Measurements from ENCODE around the gene FXYD1. TPM values are rescaled to one million over a fixed set of nuclear protein-coding genes. Genes with fewer than 3 reads are reported as not detected.

The FXYD1 gene
- total and polyA plus RNA-seq, 7 donors = 210 to 860 (median 542) TPM

GRCh38 chr19:35167251-35168119 lies 28.9 kb downstream of the FXYD1 start:
- H3K27ac ChIP-seq = no peak overlapping the region
- peaks cover 3 to 7% of the 10 kb centered on the region in 2 donors for H3K36me3 ChIP-seq (ENCODE audit: insufficient read depth in 1 of 2, low read depth in 1 of 2)
- no peak for TF ChIP-seq CTCF (IDR thresholded peaks at IDR 0.05)
- no peak overlapping the region for H3K4me3 ChIP-seq
- H3K4me1 ChIP-seq = no peaks in the 10 kb centered on the region
- WGBS, 3 donors = 71 to 73% (median 72%) methylated on average over 5 of the region's 5 CpGs
- no peak for ATAC-seq
- intact Hi-C loops (cut with DNase I) = no loop called here
- H3K27me3 ChIP-seq (ENCODE audit: insufficient read depth in 3 of 3, low read length in 2 of 3) = no peaks in the 10 kb centered on the region
- H3K9me3 ChIP-seq = peaks cover 16% of the 10 kb centered on the region
- no peak for DNase-seq

GRCh38 chr19:35168196-35168595 lies 29.6 kb downstream of the FXYD1 start:
- Histone ChIP-seq H3K27ac (no peak overlapping the region), H3K27me3 (ENCODE audit: insufficient read depth in 3 of 3, low read length in 2 of 3) (no peaks in the 10 kb centered on the region), H3K4me1 (no peaks in the 10 kb centered on the region), H3K4me3 (no peak overlapping the region), H3K9me3 (peaks cover 12% of the 10 kb centered on the region), H3K36me3 (ENCODE audit: insufficient read depth in 1 of 2, low read depth in 1 of 2) (peaks cover 3 to 7% of the 10 kb centered on the region in 2 donors)
- ATAC-seq = no peak
- TF ChIP-seq CTCF (IDR thresholded peaks at IDR 0.05) = no peak
- WGBS, 3 donors = 65 to 80% (median 74%) methylated on average over 2 to 3 of the region's 3 CpGs
- intact Hi-C loops (cut with DNase I) = no loop called here
- no peak for DNase-seq

GRCh38 chr19:35169221-35169995 lies 30.8 kb downstream of the FXYD1 start:
- ATAC-seq = no peak

GRCh38 chr19:35170359-35171061 lies 31.9 kb downstream of the FXYD1 start:
- Histone ChIP-seq H3K4me3 (no peak overlapping the region), H3K4me1 (no peaks in the 10 kb centered on the region), H3K27ac (no peak overlapping the region), H3K36me3 (ENCODE audit: insufficient read depth in 1 of 2, low read depth in 1 of 2) (peaks cover 3 to 7% of the 10 kb centered on the region in 2 donors), H3K9me3 (peaks cover 9% of the 10 kb centered on the region), H3K27me3 (ENCODE audit: insufficient read depth in 3 of 3, low read length in 2 of 3) (no peaks in the 10 kb centered on the region)
- ATAC-seq = no peak
- intact Hi-C loops (cut with DNase I) = no loop called here
- 65 to 70% (median 66%) methylated on average over 7 of the region's 7 CpGs for WGBS, 3 donors
- no peak for TF ChIP-seq CTCF (IDR thresholded peaks at IDR 0.05)
- DNase-seq = no peak

More at GRCh38 chr19:35169221-35169995, 30.8 kb downstream of the FXYD1 start:
- 72 to 78% (median 75%) methylated on average over 18 of the region's 18 CpGs for WGBS, 3 donors
- peaks cover 3 to 7% of the 10 kb centered on the region in 2 donors for H3K36me3 ChIP-seq (ENCODE audit: insufficient read depth in 1 of 2, low read depth in 1 of 2)
- no peak overlapping the region for H3K27ac ChIP-seq
- DNase-seq = no peak
- no peaks in the 10 kb centered on the region for H3K4me1 ChIP-seq
- H3K9me3 ChIP-seq = peaks cover 9% of the 10 kb centered on the region
- no peaks in the 10 kb centered on the region for H3K27me3 ChIP-seq (ENCODE audit: insufficient read depth in 3 of 3, low read length in 2 of 3)
- no peak overlapping the region for H3K4me3 ChIP-seq
- intact Hi-C loops (cut with DNase I) = no loop called here
- TF ChIP-seq CTCF (IDR thresholded peaks at IDR 0.05) = no peak
